ENCODE results near the gene BID.
A peak's percentile ranks its signal among the peaks of the same experiment; 100 is the strongest.

BID gene

DNA sequence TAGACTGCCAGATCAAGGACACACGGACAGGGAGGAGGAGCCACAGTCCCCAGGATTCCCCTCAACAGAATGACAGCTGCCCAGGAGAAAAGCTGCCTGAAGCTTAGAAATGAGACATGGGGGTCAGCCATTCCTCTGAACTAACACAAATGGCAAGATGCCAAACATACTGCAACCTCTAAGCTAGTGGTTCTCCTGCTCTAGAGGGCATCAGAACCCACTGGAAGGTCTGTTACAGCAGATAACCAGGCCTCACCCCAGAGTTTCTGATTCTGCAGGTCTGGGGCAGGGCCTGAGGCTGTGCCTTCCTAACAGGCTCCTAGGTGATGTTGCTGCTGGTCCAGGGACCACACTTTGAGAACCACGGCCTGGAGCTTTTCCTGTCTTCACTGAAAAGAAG, 28.6 kb upstream of the BID start:
- no peak for DNase-seq

- no peak for DNase-seq
These were observed 28.1 kb upstream of the BID start for GRCh38 chr22:17802411-17802810.

DNA sequence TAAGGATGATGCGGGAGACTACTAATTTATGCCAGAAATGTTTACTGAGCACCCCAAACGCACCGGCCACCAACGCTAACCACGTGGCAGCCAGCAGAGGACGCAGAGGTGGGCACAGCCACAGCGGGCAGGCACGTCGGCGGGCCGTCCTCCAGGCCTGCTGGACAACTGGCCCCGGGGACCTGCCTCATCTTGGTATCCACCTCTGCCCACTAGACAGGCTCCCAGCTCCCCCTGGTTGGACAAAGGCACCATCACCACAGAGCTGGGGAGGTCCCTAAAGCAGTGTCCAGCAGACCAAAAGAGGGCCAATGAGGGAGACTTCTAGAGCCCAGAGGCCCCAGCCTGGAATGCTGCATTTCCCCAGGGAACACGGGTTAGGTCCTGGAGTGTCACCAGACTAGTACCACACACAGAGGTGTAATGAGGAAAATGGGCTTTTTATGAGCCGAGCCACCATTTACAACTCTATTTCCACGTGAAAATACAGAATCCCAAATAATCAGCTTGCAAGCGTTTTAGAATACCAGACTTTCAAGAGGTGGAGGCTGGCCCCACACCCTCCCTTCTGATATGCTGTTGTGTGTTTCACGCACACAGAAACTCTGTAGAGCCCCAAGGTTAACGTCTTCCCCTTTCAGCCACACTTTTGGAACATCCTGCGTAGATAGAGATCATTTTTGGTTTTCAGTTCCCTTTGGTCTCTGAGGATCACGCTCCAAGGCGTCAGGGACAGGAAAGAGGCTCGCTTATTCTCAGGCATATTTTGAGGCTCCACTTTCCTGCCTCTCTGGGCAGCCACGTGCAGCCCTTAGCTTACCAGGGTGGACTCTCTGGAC, 23.7 kb upstream of the BID start:
- peak; percentile 47 for DNase-seq

- DNase-seq = no peak
These were observed 22.4 kb upstream of the BID start for GRCh38 chr22:17796695-17797094.

DNA sequence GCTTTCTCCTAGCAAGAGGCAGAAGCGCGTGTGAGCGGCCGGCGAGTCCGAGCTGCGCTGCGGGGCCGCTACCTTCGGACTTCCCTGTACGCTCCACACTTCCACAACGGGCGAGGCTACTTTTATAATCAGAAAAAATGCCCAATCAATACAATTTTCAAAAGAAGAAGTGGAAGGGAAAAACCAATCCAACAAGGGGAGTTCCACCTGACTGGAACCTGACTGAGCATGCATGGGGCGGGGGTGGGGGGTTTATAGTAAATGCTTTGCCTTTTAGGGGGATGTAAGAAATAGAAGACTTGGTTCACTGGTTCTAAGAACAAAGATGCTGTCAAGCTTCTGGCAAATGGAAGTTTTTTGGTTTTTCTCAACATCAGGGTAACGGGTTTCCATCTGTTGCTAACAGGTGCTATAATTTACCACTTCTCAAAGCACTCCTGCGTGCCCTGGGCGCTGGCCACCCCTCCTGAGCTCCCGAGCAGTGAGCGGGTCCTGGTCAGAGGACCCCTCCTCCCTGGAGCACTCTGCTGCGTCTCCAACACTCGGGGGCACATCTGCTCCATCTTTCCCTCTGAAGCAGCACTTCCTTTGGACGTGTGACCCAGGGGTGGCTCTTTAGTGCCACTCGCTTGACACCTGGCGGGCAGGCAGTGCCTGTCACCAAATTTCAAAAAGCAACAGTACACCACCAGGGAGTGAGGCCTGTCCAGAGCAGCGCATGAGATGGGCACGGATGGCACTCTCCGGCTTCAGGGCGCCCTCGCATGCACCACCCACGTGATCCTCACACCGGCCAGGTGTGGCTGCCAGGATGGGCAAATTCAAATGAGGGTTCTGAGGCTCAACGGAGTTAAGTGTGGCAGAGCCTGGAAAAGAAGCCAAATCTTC, 21.6 kb upstream of the BID start:
- no peak for DNase-seq

GRCh38 chr22:17794726-17795542, 20.7 kb upstream of the BID start:
- DNase-seq = no peak

DNA sequence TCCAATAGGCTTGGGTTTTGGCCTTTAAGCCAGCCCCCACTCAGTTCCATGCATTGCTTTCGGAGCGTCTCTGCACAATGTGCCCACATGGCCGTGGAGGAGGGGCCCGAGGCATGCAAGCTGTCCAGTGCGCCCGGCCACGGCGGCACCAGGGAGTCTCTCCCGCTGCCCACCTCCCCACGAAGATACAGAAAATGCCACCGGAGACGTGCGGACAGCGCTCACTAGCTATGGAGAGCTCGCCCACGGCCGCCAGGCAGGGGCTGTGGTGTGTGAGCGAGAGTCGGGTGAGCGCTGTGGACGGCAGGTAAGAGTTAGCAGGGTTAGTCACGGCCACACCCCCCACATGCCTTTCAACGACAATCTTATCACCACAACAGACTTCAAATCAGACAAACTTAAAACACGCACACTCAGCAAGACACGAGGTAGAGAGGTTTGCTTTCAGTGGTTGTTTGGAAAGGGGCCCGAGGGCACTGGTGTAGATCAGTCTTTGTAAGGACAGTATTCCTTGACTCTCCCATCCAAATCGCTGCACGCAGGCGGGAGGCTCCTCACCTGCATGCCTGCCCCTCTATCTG, 18.7 kb upstream of the BID start:
- no peak for DNase-seq

DNA sequence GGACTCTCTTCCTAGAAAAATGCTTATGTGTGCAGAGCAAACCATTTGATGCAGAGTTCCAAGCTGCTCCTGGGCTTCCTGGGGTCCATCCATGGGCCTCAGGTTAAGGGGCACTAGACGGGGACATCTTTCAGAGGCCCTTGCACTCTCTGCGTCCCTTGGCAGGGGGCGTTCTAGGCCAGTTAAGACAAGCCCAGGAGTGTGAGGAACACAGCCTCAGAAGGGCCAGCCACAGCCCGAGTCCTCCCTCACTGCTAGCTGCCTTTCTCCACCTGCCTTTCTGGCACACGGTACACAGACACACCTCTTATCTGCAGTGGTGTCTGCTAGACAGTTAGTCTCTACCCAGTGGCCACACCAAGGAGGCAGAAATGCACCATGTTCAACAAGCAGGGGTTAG, 18.0 kb upstream of the BID start:
- DNase-seq = no peak

DNA sequence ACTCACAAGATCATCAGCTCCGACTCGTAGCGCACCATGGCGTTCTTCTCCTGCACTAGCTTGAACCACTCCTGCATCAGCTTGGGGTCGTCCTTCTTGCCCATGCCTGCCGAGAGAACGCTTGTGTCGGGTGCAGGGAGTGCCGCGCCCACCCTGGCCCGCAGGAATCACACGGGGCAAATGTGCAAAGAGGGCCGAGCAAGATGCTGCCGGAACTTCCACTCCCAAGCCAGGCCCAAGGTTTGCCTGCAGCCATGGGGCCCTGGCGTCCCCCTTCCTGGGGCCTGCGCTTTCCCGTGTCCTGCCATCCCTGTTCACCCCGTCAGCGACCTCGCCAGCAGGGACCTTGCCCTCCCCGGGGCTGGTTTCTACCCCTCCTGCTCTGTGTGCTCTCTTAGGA, 16.9 kb upstream of the BID start:
- no peak for DNase-seq

- DNase-seq = no peak
These were observed 15.3 kb upstream of the BID start for GRCh38 chr22:17789379-17790200.

GRCh38 chr22:17788528-17789378, 14.5 kb upstream of the BID start:
- DNase-seq = no peak

GRCh38 chr22:17787716-17788330, 13.6 kb upstream of the BID start:
- DNase-seq = no peak

- no peak for DNase-seq
These were observed 13.0 kb upstream of the BID start for GRCh38 chr22:17787241-17787640.

DNA sequence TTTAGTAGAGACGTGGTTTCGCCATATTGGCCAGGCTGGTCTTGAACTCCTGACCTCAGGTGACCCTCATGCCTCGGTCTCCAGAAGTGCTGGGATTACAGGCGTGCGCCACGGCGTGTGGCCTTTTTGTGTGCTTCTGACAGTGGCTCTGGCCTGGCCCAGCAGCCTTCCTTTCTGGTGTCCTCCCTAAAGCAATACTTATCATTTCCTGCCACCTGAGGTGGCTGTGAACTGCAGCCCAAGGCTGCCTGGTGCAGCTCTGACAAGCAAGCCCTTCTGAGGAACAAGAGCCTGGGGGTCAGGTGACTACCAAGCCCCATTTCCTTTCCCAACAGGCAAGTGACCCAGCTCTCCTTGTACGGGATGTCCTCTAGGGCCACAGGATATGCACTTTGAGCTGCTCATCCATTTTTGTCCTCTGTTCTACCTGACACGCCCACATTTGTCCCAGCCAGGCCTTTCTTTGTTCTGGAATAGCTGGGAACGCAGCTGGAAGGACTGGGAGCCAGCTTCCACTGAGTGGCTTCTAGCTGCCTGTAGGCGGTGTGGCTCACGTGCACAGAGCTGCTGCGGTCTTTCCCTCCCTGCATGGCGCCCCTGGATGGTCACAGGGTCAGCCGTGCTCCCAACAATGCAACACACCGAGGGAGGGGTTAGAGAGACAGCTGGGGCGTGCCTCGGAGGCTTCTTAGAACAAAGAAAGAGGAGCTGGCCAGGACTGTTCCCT, 12.3 kb upstream of the BID start:
- DNase-seq = no peak

DNA sequence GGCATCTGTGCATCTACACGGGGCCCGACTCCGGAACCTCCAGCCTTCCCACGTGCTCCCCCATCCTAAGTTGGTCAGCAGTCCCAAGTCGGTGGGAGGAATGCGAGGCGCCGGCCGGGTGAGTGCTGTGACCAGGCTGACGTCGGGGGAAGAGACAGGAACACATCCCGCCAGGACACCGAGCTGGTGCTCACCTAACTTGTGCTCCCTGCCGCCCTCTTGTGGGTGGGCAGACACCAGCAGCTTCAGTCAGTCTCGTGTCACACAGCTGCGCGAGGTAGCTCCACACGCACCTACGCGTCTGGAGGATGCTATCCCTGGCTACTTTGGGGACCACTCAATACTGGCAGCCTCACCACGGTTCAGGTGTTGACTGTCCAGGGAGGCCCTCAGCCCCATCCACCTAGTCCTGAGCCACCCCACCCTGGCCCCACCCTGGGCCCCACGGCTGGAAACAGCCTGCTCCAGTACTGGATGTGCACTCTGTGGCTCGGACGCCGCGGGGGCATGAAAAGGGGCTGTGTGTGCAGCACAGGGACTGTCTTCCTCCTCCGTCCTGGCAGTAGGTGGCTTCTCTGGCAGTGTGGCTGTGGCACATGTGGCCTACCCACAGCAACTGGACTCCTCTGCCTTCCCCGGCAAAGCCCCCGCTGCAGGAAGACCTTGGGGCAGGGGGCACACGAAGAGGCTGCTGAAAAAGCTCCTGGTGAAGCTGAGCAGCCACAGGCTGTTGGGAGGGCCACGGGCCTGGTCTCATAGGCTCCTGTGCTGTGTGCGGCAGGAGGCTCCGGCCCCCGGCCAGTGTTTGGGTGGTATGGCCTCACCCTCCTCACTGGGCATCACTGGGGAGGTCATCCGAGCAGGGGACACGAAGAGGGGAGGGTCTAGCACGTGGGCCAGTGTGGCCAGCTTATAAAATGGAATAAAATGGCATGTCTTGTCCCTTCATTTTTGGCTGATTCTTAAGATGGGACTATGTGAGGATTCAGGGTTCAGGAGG, 11.2 kb upstream of the BID start:
- DNase-seq = peak; percentile 66

- no peak for DNase-seq
These were observed 10.5 kb upstream of the BID start for GRCh38 chr22:17784776-17785175.

GRCh38 chr22:17783773-17784480, 9.7 kb upstream of the BID start:
- DNase-seq = no peak

- no peak for DNase-seq
These were observed 9.0 kb upstream of the BID start for GRCh38 chr22:17783312-17783711.
